ENCODE data around the gene KANSL3.

- TF ChIP-seq CTCF (IDR thresholded peaks at IDR 0.05; ENCODE audit: extremely low read depth in 1 of 2, insufficient read depth in 1 of 2, low read depth in 1 of 2, low read length in 2 of 2) (no peak), MYC (IDR thresholded peaks at IDR 0.05; ENCODE audit: low read depth, low read length) (no peak), EZH2 (IDR thresholded peaks at IDR 0.05; ENCODE audit: borderline replicate concordance, low read depth, low read length, severe bottlenecking) (no peak), POLR2A (IDR thresholded peaks at IDR 0.05; ENCODE audit: low read depth, low read length) (no peak), MAX (IDR thresholded peaks at IDR 0.05; ENCODE audit: insufficient read depth, insufficient read length) (no peak), JUN (IDR thresholded peaks at IDR 0.05; ENCODE audit: borderline replicate concordance, insufficient read depth, insufficient read length, low read depth) (no peak), FOS (IDR thresholded peaks at IDR 0.05; ENCODE audit: borderline replicate concordance, insufficient read depth, low read length) (no peak)
These were observed 35.7 kb downstream of the KANSL3 start for GRCh38 chr2:96602330-96602823.

Measured in endothelial cell of umbilical vein (primary cell).